Measurements from ENCODE around the gene C1orf198. TPM values are rescaled to one million over a fixed set of nuclear protein-coding genes. Genes with fewer than 3 reads are reported as not detected.

Gene C1orf198
- total RNA-seq, 1 donor from 2014 or later, result 159 TPM

- H3K27ac ChIP-seq, result peak overlapping the region; percentile 47
- no peak for DNase-seq
- ATAC-seq, result no peak
- no peak for TF ChIP-seq CTCF (IDR thresholded peaks at IDR 0.05)
- intact Hi-C loops (cut with DNase I), result no loop called here
- H3K9me3 ChIP-seq, result no peaks in the 10 kb centered on the region
- no peak overlapping the region for H3K4me3 ChIP-seq
- no peaks in the 10 kb centered on the region for H3K36me3 ChIP-seq
- no peaks in the 10 kb centered on the region for H3K27me3 ChIP-seq
- peaks cover 21% of the 10 kb centered on the region for H3K4me1 ChIP-seq
These were observed 43.8 kb downstream of the C1orf198 start for GRCh38 chr1:230824551-230824918.

- intact Hi-C loops (cut with DNase I), result no loop called here
- H3K4me1 ChIP-seq, result peaks cover 21% of the 10 kb centered on the region
- H3K9me3 ChIP-seq, result no peaks in the 10 kb centered on the region
- no peak overlapping the region for H3K4me3 ChIP-seq
- H3K27ac ChIP-seq, result no peak overlapping the region
- TF ChIP-seq CTCF (IDR thresholded peaks at IDR 0.05), result no peak
- no peaks in the 10 kb centered on the region for H3K27me3 ChIP-seq
- no peaks in the 10 kb centered on the region for H3K36me3 ChIP-seq
- ATAC-seq (no peak), DNase-seq (no peak)
These were observed 44.4 kb downstream of the C1orf198 start for GRCh38 chr1:230823931-230824381.

GRCh38 chr1:230823426-230823825 lies 44.9 kb downstream of the C1orf198 start:
- no peak for DNase-seq
- intact Hi-C loops (cut with DNase I), result no loop called here

GRCh38 chr1:230822092-230822581 lies 46.2 kb downstream of the C1orf198 start:
- Histone ChIP-seq H3K9me3 (no peaks in the 10 kb centered on the region), H3K36me3 (no peaks in the 10 kb centered on the region), H3K27ac (no peak overlapping the region), H3K4me1 (peaks cover 21% of the 10 kb centered on the region), H3K4me3 (no peak overlapping the region), H3K27me3 (no peaks in the 10 kb centered on the region)
- TF ChIP-seq CTCF (IDR thresholded peaks at IDR 0.05), result no peak
- intact Hi-C loops (cut with DNase I), result no loop called here
- no peak for ATAC-seq
- no peak for DNase-seq

More at GRCh38 chr1:230823426-230823825, 44.9 kb downstream of the C1orf198 start:
- Histone ChIP-seq H3K9me3 (no peaks in the 10 kb centered on the region), H3K27me3 (no peaks in the 10 kb centered on the region), H3K4me3 (no peak overlapping the region), H3K36me3 (no peaks in the 10 kb centered on the region), H3K27ac (no peak overlapping the region), H3K4me1 (peaks cover 21% of the 10 kb centered on the region)
- ATAC-seq, result no peak
- TF ChIP-seq CTCF (IDR thresholded peaks at IDR 0.05), result no peak

GRCh38 chr1:230821346-230821745 lies 47.0 kb downstream of the C1orf198 start:
- ATAC-seq (no peak), DNase-seq (no peak)
- H3K27me3 ChIP-seq, result no peaks in the 10 kb centered on the region
- intact Hi-C loops (cut with DNase I), result no loop called here
- H3K27ac ChIP-seq, result no peak overlapping the region
- no peaks in the 10 kb centered on the region for H3K36me3 ChIP-seq
- TF ChIP-seq CTCF (IDR thresholded peaks at IDR 0.05), result no peak
- no peaks in the 10 kb centered on the region for H3K9me3 ChIP-seq
- H3K4me3 ChIP-seq, result no peak overlapping the region
- H3K4me1 ChIP-seq, result peaks cover 21% of the 10 kb centered on the region

GRCh38 chr1:230820568-230820967 lies 47.8 kb downstream of the C1orf198 start:
- intact Hi-C loops (cut with DNase I), result no loop called here
- TF ChIP-seq CTCF (IDR thresholded peaks at IDR 0.05), result no peak
- no peak overlapping the region for H3K27ac ChIP-seq
- H3K27me3 ChIP-seq, result no peaks in the 10 kb centered on the region
- ATAC-seq (no peak), DNase-seq (no peak)
- H3K4me3 ChIP-seq, result no peak overlapping the region
- H3K4me1 ChIP-seq, result peaks cover 17% of the 10 kb centered on the region
- no peaks in the 10 kb centered on the region for H3K36me3 ChIP-seq
- no peaks in the 10 kb centered on the region for H3K9me3 ChIP-seq
